WTC11 (cell line): Measurements from ENCODE around the gene NKIRAS2. TPM values are rescaled to one million over a fixed set of nuclear protein-coding genes. Genes with fewer than 3 reads are reported as not detected.

Experiments used
- ATAC-seq: fragments of 200-7000 bp; cut with Tn5 transposase; 2 replicates; pipeline ENCODE4 v1.10.0; 2021; ENCODE audit warnings: mild to moderate bottlenecking, moderate library complexity
- CTCF ChIA-PET: fragments of 300-600 bp; sonication (Branson Sonifier 250); formaldehyde crosslinking; loops from one replicate; lab custom pipeline; 2021; ENCODE audit warnings: antibody characterized with exemption; lab: Charles Lee
- POLR2A ChIA-PET: fragments of 350-600 bp; sonication (Branson Sonifier 250); formaldehyde crosslinking; loops from one replicate; lab custom pipeline; 2021; ENCODE audit warnings: antibody characterized with exemption; lab: Charles Lee
- DNase-seq: peaks from one replicate; pipeline ENCODE4 v3.0.0; 2021; ENCODE audit warnings: low spot score
- H3K27ac Mint-ChIP-seq: 2 replicates; pipeline ENCODE4 v1.8.0; 2021; ENCODE audit warnings: mixed read lengths
- H3K27me3 Mint-ChIP-seq: 2 replicates; pipeline ENCODE4 v1.8.0; 2021; ENCODE audit warnings: low read depth, mild to moderate bottlenecking, moderate library complexity, mixed read lengths
- H3K36me3 Mint-ChIP-seq: 2 replicates; pipeline ENCODE4 v1.8.0; 2021; ENCODE audit warnings: mixed read lengths
- H3K4me1 Mint-ChIP-seq: 2 replicates; pipeline ENCODE4 v1.8.0; 2022; ENCODE audit warnings: mixed read lengths
- H3K4me3 Mint-ChIP-seq: 2 replicates; pipeline ENCODE4 v1.8.0; 2021; ENCODE audit warnings: mild to moderate bottlenecking, moderate library complexity, mixed read lengths
- H3K9me3 Mint-ChIP-seq: 2 replicates; pipeline ENCODE4 v1.8.0; 2021; ENCODE audit warnings: mixed read lengths
- FOXP1 ChIP-seq: sonication (generic); formaldehyde crosslinking; IDR thresholded peaks from 2 replicates; pipeline ENCODE4 v1.8.0; 2022; ENCODE audit warnings: missing genetic modification reagents, mild to moderate bottlenecking, moderate library complexity, borderline replicate concordance
- ZBTB21 ChIP-seq: sonication (generic); formaldehyde crosslinking; IDR thresholded peaks from 2 replicates; pipeline ENCODE4 v1.8.1; 2023; ENCODE audit warnings: mild to moderate bottlenecking, missing genetic modification reagents, borderline replicate concordance
- total RNA-seq: library from RNA; stranded (reverse); gene quantifications from 3 replicates; pipeline ENCODE4 v1.2.3, GENCODE V29; 2021
- TF ChIP-seq, protein P1 (sequence below): sonication (generic); formaldehyde crosslinking; IDR thresholded peaks from 2 replicates; pipeline ENCODE4 v1.8.0; 2023; ENCODE audit warnings: missing genetic modification reagents, mild to moderate bottlenecking, borderline replicate concordance
- TF ChIP-seq, protein P2 (sequence below): sonication (generic); formaldehyde crosslinking; IDR thresholded peaks from 2 replicates; pipeline ENCODE4 v1.8.1; 2022; ENCODE audit warnings: mild to moderate bottlenecking, moderate library complexity, missing genetic modification reagents
- TF ChIP-seq, protein P3 (sequence below): sonication (generic); formaldehyde crosslinking; IDR thresholded peaks from 2 replicates; pipeline ENCODE4 v1.8.1; 2023; ENCODE audit warnings: mild to moderate bottlenecking, missing genetic modification reagents, moderate library complexity
- TF ChIP-seq, protein P4 (sequence below): sonication (generic); formaldehyde crosslinking; IDR thresholded peaks from 2 replicates; pipeline ENCODE4 v1.8.0; 2022; ENCODE audit warnings: mild to moderate bottlenecking, missing genetic modification reagents
- TF ChIP-seq, protein P5 (sequence below): sonication (generic); formaldehyde crosslinking; IDR thresholded peaks from 2 replicates; pipeline ENCODE4 v1.8.1; 2023; ENCODE audit warnings: mild to moderate bottlenecking, moderate library complexity, missing genetic modification reagents
- TF ChIP-seq, protein P6 (sequence below): fragments of 250-450 bp; sonication (Bioruptor Pico); IDR thresholded peaks from 2 replicates; pipeline ENCODE4 v1.9.0; 2021; ENCODE audit warnings: mild to moderate bottlenecking

NKIRAS2 gene
- total RNA-seq, 1 experiment from 2014 or later = 36.1 TPM

DNA sequence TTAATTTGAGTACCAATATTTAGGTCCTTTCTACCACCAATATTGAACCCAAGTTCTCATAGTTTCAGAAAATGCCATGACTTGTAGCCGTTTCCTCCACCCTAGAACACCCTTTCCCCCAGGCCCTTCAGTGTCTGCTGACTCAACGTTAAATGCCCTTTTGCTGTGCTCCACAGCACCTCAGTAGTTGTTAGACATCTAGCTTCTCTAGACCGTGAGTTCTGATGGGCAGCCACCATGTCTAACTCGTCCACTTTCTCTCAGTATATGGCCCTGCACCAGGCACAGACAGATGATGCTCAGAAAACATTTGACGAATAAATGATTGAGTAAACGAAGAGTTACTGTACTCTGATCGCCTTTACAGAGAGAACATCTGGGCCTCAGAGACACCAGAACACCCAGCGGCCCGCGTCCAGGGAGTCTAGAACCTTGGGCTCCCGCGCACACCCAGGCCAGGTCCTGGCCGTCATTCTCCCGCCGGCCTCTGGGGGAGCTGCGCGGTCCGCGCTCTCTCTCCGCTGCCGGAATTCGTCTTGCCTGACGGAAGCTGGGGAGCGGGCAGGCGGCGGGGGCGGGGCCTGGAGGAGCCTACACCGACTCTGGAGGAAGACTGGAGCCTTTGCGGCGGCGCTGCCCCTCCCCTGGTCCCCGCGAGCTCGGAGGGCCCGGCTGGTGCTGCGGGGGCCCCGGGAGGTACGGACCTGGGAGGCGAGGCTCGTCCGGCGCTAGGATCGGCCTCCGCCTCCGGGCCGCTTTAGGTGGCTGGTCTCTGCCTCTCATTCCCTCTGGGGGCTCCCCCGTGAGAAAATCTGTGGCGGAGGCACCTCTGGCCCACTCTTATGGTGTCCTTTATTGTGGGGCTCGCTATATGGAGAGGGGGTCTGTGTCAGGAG lies at the start of gene NKIRAS2 (continued):
- TF ChIP-seq, protein P1, sequence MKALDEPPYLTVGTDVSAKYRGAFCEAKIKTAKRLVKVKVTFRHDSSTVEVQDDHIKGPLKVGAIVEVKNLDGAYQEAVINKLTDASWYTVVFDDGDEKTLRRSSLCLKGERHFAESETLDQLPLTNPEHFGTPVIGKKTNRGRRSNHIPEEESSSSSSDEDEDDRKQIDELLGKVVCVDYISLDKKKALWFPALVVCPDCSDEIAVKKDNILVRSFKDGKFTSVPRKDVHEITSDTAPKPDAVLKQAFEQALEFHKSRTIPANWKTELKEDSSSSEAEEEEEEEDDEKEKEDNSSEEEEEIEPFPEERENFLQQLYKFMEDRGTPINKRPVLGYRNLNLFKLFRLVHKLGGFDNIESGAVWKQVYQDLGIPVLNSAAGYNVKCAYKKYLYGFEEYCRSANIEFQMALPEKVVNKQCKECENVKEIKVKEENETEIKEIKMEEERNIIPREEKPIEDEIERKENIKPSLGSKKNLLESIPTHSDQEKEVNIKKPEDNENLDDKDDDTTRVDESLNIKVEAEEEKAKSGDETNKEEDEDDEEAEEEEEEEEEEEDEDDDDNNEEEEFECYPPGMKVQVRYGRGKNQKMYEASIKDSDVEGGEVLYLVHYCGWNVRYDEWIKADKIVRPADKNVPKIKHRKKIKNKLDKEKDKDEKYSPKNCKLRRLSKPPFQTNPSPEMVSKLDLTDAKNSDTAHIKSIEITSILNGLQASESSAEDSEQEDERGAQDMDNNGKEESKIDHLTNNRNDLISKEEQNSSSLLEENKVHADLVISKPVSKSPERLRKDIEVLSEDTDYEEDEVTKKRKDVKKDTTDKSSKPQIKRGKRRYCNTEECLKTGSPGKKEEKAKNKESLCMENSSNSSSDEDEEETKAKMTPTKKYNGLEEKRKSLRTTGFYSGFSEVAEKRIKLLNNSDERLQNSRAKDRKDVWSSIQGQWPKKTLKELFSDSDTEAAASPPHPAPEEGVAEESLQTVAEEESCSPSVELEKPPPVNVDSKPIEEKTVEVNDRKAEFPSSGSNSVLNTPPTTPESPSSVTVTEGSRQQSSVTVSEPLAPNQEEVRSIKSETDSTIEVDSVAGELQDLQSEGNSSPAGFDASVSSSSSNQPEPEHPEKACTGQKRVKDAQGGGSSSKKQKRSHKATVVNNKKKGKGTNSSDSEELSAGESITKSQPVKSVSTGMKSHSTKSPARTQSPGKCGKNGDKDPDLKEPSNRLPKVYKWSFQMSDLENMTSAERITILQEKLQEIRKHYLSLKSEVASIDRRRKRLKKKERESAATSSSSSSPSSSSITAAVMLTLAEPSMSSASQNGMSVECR (CRISPR knock-in tag) = no peak
- TF ChIP-seq, protein P2, sequence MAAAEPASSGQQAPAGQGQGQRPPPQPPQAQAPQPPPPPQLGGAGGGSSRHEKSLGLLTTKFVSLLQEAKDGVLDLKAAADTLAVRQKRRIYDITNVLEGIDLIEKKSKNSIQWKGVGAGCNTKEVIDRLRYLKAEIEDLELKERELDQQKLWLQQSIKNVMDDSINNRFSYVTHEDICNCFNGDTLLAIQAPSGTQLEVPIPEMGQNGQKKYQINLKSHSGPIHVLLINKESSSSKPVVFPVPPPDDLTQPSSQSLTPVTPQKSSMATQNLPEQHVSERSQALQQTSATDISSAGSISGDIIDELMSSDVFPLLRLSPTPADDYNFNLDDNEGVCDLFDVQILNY = peak; percentile 57; the same call in 1 of the 2 replicates
- peak; percentile 81; the same call in 1 of the 2 replicates for TF ChIP-seq FOXP1 (CRISPR knock-in tag)
- TF ChIP-seq, protein P3, sequence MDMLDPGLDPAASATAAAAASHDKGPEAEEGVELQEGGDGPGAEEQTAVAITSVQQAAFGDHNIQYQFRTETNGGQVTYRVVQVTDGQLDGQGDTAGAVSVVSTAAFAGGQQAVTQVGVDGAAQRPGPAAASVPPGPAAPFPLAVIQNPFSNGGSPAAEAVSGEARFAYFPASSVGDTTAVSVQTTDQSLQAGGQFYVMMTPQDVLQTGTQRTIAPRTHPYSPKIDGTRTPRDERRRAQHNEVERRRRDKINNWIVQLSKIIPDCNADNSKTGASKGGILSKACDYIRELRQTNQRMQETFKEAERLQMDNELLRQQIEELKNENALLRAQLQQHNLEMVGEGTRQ (CRISPR knock-in tag) = peak; percentile 45; the same call in 1 of the 2 replicates
- 0 out of 2 replicates have a peak, but pooled peaks have one; percentile 67 for TF ChIP-seq ZBTB21 (CRISPR knock-in tag)
- TF ChIP-seq, protein P4, sequence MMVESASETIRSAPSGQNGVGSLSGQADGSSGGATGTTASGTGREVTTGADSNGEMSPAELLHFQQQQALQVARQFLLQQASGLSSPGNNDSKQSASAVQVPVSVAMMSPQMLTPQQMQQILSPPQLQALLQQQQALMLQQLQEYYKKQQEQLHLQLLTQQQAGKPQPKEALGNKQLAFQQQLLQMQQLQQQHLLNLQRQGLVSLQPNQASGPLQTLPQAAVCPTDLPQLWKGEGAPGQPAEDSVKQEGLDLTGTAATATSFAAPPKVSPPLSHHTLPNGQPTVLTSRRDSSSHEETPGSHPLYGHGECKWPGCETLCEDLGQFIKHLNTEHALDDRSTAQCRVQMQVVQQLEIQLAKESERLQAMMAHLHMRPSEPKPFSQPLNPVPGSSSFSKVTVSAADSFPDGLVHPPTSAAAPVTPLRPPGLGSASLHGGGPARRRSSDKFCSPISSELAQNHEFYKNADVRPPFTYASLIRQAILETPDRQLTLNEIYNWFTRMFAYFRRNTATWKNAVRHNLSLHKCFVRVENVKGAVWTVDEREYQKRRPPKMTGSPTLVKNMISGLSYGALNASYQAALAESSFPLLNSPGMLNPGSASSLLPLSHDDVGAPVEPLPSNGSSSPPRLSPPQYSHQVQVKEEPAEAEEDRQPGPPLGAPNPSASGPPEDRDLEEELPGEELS (CRISPR knock-in tag) = no peak
- TF ChIP-seq, protein P5, sequence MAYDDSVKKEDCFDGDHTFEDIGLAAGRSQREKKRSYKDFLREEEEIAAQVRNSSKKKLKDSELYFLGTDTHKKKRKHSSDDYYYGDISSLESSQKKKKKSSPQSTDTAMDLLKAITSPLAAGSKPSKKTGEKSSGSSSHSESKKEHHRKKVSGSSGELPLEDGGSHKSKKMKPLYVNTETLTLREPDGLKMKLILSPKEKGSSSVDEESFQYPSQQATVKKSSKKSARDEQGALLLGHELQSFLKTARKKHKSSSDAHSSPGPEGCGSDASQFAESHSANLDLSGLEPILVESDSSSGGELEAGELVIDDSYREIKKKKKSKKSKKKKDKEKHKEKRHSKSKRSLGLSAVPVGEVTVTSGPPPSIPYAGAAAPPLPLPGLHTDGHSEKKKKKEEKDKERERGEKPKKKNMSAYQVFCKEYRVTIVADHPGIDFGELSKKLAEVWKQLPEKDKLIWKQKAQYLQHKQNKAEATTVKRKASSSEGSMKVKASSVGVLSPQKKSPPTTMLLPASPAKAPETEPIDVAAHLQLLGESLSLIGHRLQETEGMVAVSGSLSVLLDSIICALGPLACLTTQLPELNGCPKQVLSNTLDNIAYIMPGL (CRISPR knock-in tag) = peak; percentile 89

DNA sequence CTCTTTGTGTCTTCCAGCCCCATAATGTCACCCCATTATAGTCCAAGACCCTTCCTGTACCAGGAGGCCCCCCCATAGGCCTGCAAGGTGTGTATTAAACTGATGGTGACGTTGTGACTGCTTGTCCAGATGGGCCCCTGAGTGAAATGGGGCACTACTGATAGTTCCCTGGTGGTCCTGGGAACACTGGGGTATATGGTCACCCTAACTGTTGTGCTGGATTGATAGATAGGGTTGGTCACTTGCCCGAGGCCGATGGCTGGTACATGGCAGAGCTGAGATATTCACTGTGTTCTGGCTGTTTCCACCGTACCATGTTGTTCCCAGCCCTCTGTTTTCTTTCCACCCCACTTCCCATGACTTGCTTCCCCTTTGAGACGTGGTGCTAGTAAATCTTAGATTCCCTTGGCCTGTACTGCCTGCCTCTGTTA lies 49.0 kb upstream of the NKIRAS2 start:
- Mint-ChIP-seq H3K9me3 (no peaks in the 10 kb centered on the region), H3K27ac (peak overlapping the region; percentile 45), H3K4me1 (peaks cover 8% of the 10 kb centered on the region), H3K4me3 (no peak overlapping the region), H3K27me3 (no peaks in the 10 kb centered on the region), H3K36me3 (peaks cover 21% of the 10 kb centered on the region)
- ChIA-PET CTCF (no interaction called here), POLR2A (interaction anchor here (0.7 kb wide), 2 partner anchors 52 to 142 kb away, joined by 3 to 5 read pairs; partner anchors contain the start of gene ACLY)
- DNase-seq (no peak), ATAC-seq (no peak)
- TF ChIP-seq, protein P6, sequence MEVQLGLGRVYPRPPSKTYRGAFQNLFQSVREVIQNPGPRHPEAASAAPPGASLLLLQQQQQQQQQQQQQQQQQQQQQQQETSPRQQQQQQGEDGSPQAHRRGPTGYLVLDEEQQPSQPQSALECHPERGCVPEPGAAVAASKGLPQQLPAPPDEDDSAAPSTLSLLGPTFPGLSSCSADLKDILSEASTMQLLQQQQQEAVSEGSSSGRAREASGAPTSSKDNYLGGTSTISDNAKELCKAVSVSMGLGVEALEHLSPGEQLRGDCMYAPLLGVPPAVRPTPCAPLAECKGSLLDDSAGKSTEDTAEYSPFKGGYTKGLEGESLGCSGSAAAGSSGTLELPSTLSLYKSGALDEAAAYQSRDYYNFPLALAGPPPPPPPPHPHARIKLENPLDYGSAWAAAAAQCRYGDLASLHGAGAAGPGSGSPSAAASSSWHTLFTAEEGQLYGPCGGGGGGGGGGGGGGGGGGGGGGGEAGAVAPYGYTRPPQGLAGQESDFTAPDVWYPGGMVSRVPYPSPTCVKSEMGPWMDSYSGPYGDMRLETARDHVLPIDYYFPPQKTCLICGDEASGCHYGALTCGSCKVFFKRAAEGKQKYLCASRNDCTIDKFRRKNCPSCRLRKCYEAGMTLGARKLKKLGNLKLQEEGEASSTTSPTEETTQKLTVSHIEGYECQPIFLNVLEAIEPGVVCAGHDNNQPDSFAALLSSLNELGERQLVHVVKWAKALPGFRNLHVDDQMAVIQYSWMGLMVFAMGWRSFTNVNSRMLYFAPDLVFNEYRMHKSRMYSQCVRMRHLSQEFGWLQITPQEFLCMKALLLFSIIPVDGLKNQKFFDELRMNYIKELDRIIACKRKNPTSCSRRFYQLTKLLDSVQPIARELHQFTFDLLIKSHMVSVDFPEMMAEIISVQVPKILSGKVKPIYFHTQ = 0 out of 2 replicates have a peak, but pooled peaks have one; percentile 7
- TF ChIP-seq, protein P1 (CRISPR knock-in tag) = no peak
